GM21381 (cell line): Measurements from ENCODE around the gene DIAPH2.

Experiments used
- ATAC-seq: cut with Tn5 transposase; IDR thresholded peaks from one replicate; pipeline ENCODE4 v1.9.1; 2021; ENCODE audit warnings: mild to moderate bottlenecking, moderate library complexity; ENCODE audit not compliant: unreplicated experiment

Gene DIAPH2

GRCh38 chrX:97629597-97629985 lies 944.9 kb downstream of the DIAPH2 start:
- no peak for ATAC-seq

GRCh38 chrX:97633798-97634197 lies 949.2 kb downstream of the DIAPH2 start:
- ATAC-seq: no peak

GRCh38 chrX:97636473-97637140 lies 952.0 kb downstream of the DIAPH2 start:
- ATAC-seq: no peak

- ATAC-seq: no peak
Measured at GRCh38 chrX:97637289-97637688, 952.6 kb downstream of the DIAPH2 start.

GRCh38 chrX:97638621-97639020 lies 954.0 kb downstream of the DIAPH2 start:
- ATAC-seq: no peak

GRCh38 chrX:97639526-97639925 lies 954.9 kb downstream of the DIAPH2 start:
- no peak for ATAC-seq
